PC-3 (cell line): ENCODE measurements around the gene LEMD2. TPM values are rescaled to one million over a fixed set of nuclear protein-coding genes. Genes with fewer than 3 reads are reported as not detected.
A peak's percentile ranks its signal among the peaks of the same experiment; 100 is the strongest.

Source experiments
- ATAC-seq: fragments of 200-7000 bp; cut with Tn5 transposase; 2 replicates; pipeline ENCODE4 v1.9.1; 2020; ENCODE audit warnings: mild to moderate bottlenecking, moderate library complexity
- BruUV-seq: library from RNA; stranded (reverse); fragments of 400-500 nt; replicated peaks from 2 replicates; lab custom pipeline; 2021; lab: Mats Ljungman, UMichigan
- CTCF ChIA-PET: fragments of 300-600 bp; sonication (Branson Sonifier 250); formaldehyde crosslinking; loops from one replicate; lab custom pipeline; 2022; ENCODE audit warnings: antibody characterized with exemption; lab: Charles Lee
- POLR2A ChIA-PET: fragments of 300-600 bp; sonication (Branson Sonifier 250); formaldehyde crosslinking; loops from one replicate; lab custom pipeline; 2022; ENCODE audit warnings: antibody characterized with exemption; ENCODE audit not compliant: unreplicated experiment; lab: Charles Lee
- DNase-seq: peaks from one replicate; pipeline ENCODE4 v3.0.0-alpha.2; 2015
- H2AFZ ChIP-seq: fragments of 300-600 bp; sonication (generic); 2 replicates; pipeline ENCODE4 v1.6.0; 2016; ENCODE audit warnings: antibody characterized with exemption, low read length
- H3F3A ChIP-seq: fragments of 300-600 bp; sonication (generic); one replicate; pipeline ENCODE4 v1.6.0; 2017; ENCODE audit warnings: antibody characterized with exemption, low read length, control low read depth, mild to moderate bottlenecking; ENCODE audit not compliant: unreplicated experiment
- H3K27ac ChIP-seq: fragments of 300-600 bp; sonication (generic); 2 replicates; pipeline ENCODE4 v1.5.1; 2016; ENCODE audit warnings: mild to moderate bottlenecking, low read length
- H3K27me3 ChIP-seq: fragments of 300-600 bp; sonication (generic); 2 replicates; pipeline ENCODE4 v1.6.1; 2016; ENCODE audit warnings: low read length, mixed read lengths
- H3K36me3 ChIP-seq: fragments of 300-600 bp; sonication (generic); 2 replicates; pipeline ENCODE4 v1.6.1; 2016; ENCODE audit warnings: low read depth, mixed run types, low read length, mixed read lengths
- H3K4me1 ChIP-seq: fragments of 300-600 bp; sonication (generic); 2 replicates; pipeline ENCODE4 v1.5.1; 2016; ENCODE audit warnings: low read length; ENCODE audit not compliant: insufficient read depth
- H3K4me2 ChIP-seq: fragments of 300-600 bp; sonication (generic); 2 replicates; pipeline ENCODE4 v1.6.0; 2016; ENCODE audit warnings: low read length
- H3K4me3 ChIP-seq: fragments of 300-600 bp; sonication (generic); 2 replicates; pipeline ENCODE4 v1.5.1; 2016; ENCODE audit warnings: mild to moderate bottlenecking, low read length, mixed read lengths
- H3K79me2 ChIP-seq: fragments of 300-600 bp; sonication (generic); 2 replicates; pipeline ENCODE4 v1.6.1; 2017; ENCODE audit warnings: low read length, mixed read lengths
- H3K9ac ChIP-seq: fragments of 300-600 bp; sonication (generic); 2 replicates; pipeline ENCODE4 v1.6.0; 2016; ENCODE audit warnings: mild to moderate bottlenecking, low read length
- H3K9me2 ChIP-seq: fragments of 300-600 bp; sonication (generic); replicated peaks from 2 replicates; pipeline ENCODE4 v1.6.1; 2016; ENCODE audit warnings: mixed run types, low read length, mixed read lengths
- H3K9me3 ChIP-seq: fragments of 300-600 bp; sonication (generic); 2 replicates; pipeline ENCODE4 v1.6.1; 2016; ENCODE audit warnings: low read length, mixed read lengths
- H4K20me1 ChIP-seq: fragments of 300-600 bp; sonication (generic); 2 replicates; pipeline ENCODE4 v1.6.1; 2016; ENCODE audit warnings: low read length, mixed read lengths
- CTCF ChIP-seq: fragments of 300-600 bp; sonication (generic); conservative IDR thresholded peaks from 2 replicates; pipeline ENCODE4 v1.5.1; 2017; ENCODE audit warnings: antibody characterized with exemption, low read depth, mild to moderate bottlenecking, low read length
- EZH2 ChIP-seq: fragments of 300-600 bp; sonication (generic); IDR thresholded peaks from one replicate; pipeline ENCODE4 v1.6.1; 2017; ENCODE audit warnings: antibody characterized with exemption, mild to moderate bottlenecking, low read length; ENCODE audit not compliant: unreplicated experiment
- EZH2phosphoT487 ChIP-seq: fragments of 300-600 bp; sonication (generic); IDR thresholded peaks from 2 replicates; pipeline ENCODE4 v1.6.1; 2018; ENCODE audit warnings: mild to moderate bottlenecking, antibody characterized with exemption, low read length, borderline replicate concordance
- intact Hi-C: fragments of 100-400 bp; cut with micrococcal nuclease; formaldehyde crosslinking; loops from 2 replicates; pipeline ENCODE4 v1.9.0; 2023
- total RNA-seq: library from RNA; depleted of rRNA; stranded (reverse); fragments of >200 nt; gene quantifications from 2 replicates; pipeline ENCODE4 v1.2.3, GENCODE V29; 2014

Gene LEMD2
- total RNA-seq, 1 experiment from 2014 or later: 54.5 TPM

GRCh38 chr6:33744001-33744848 lies 44.7 kb downstream of the LEMD2 start:
- Histone ChIP-seq H3K9me3 (no peaks in the 10 kb centered on the region), H3K4me2 (peak overlapping the region; percentile 60), H3K9ac (no peak overlapping the region), H3K4me1 (peaks cover 6% of the 10 kb centered on the region), H3K27ac (no peak overlapping the region), H3K4me3 (no peak overlapping the region), H3K9me2 (no peaks in the 10 kb centered on the region), H3F3A (no peaks in the 10 kb centered on the region), H3K27me3 (no peaks in the 10 kb centered on the region), H3K36me3 (no peaks in the 10 kb centered on the region), H2AFZ (no peak overlapping the region), H3K79me2 (no peaks in the 10 kb centered on the region), H4K20me1 (no peaks in the 10 kb centered on the region)
- ChIA-PET POLR2A (interaction anchor here (0.6 kb wide), 1 partner anchor 130 kb away, joined by 15 read pairs; no protein-coding TSS in a partner anchor), CTCF (interaction anchor here (0.7 to 2.2 kb wide), 4 partner anchors 18 to 33 kb away, joined by 3 to 8 read pairs (median 8); partner anchors contain the start of gene UQCC2)
- TF ChIP-seq EZH2phosphoT487 (no peak), CTCF (peak; percentile 96)
- intact Hi-C loops: loop anchor here (1.0 to 2.0 kb wide), 2 partner anchors 18 to 31 kb away; no protein-coding TSS in a partner anchor
- ATAC-seq (peak; percentile 85), DNase-seq (peak; percentile 73)
- no TSS peak for BruUV-seq

- ATAC-seq: no peak
Observed at GRCh38 chr6:33742837-33743236, 46.1 kb downstream of the LEMD2 start.

More at GRCh38 chr6:33742837-33743236, 46.1 kb downstream of the LEMD2 start:
- no TSS peak for BruUV-seq
- CTCF ChIA-PET: interaction anchor here (0.6 to 2.2 kb wide), 3 partner anchors 26 to 31 kb away, joined by 3 to 7 read pairs (median 3); partner anchors contain the start of gene UQCC2
- Histone ChIP-seq H3K27ac (no peak overlapping the region), H3K9me3 (no peaks in the 10 kb centered on the region), H3K9ac (no peak overlapping the region), H3K4me1 (peaks cover 6% of the 10 kb centered on the region), H3K4me2 (no peak overlapping the region), H3K27me3 (no peaks in the 10 kb centered on the region), H3F3A (no peaks in the 10 kb centered on the region), H3K4me3 (no peak overlapping the region), H3K36me3 (no peaks in the 10 kb centered on the region), H2AFZ (no peak overlapping the region), H3K9me2 (no peaks in the 10 kb centered on the region), H3K79me2 (no peaks in the 10 kb centered on the region), H4K20me1 (no peaks in the 10 kb centered on the region)
- intact Hi-C loops: no loop called here
- POLR2A ChIA-PET: interaction anchor here (0.6 kb wide), 1 partner anchor 163 kb away, joined by 3 read pairs; the partner anchor contains the start of gene BAK1
- DNase-seq: no peak
- TF ChIP-seq EZH2: no peak
- TF ChIP-seq CTCF: no peak
- TF ChIP-seq EZH2phosphoT487: no peak
